Astrocyte of the cerebellum (primary cell): ENCODE measurements around the gene SLC25A22.
A peak's percentile ranks its signal among the peaks of the same experiment; 100 is the strongest.

Experiments used
- DNase-seq: peaks from one replicate; pipeline ENCODE4 v3.0.0-alpha.2; 2011; ENCODE audit warnings: low read depth
- H3K4me3 ChIP-seq: 2 replicates; pipeline ENCODE4 v1.5.1; 2011; ENCODE audit warnings: mild to moderate bottlenecking, low read depth, low read length, moderate library complexity
- CTCF ChIP-seq: IDR thresholded peaks from 2 replicates; pipeline ENCODE4 v1.5.1; 2012; ENCODE audit warnings: low read length, low read depth, moderate library complexity, mild to moderate bottlenecking; ENCODE audit errors: missing control alignments
- in situ Hi-C: cut with HindIII; loops from 2 replicates; pipeline ENCODE4 v1.10.0; 2017; ENCODE audit warnings: low sequenced_read_pairs

The SLC25A22 gene

DNA sequence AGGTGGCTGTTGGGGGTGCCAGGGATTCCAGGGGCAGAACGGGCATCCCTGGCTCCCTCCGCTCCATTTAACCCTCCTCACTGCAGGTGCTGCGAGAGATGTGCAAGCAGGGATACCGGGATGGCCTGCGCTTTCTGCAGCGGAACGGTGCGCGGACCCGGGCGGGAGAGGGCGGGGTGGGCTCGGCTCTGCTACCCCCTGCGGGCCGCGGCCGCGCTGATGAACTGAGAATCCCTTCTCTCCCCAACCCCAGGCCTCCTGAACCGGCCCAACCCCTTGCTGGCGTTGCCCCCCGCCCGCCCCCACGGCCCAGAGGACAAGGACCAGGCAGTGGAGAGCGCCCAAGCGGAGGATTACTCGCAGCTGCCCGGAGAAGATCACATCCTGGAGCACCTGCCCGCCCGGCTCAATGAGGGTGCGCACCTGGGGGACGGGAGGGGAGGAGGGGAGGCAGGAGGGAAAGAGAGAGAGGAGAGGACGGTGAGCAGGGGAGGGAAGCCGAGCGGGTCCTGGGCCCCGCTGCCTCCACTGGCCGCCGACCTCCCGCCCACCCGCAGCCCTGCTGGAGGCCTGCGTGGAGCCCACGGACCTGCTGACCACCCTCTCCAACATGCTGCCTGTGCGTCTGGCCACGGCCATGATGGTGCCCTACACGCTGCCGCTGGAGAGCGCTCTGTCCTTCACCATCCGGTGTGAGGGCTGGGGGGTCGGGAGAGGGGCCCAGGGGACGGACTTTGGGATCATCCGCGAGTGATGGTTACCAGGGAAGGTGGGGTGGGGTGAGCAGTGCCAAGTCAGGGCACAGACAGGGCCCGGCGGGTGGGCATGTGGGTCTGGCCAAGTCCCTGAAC lies 25.6 kb upstream of the SLC25A22 start:
- no peak for DNase-seq
- in situ Hi-C loops = no loop called here
- H3K4me3 ChIP-seq = no peak overlapping the region
- TF ChIP-seq CTCF = no peak

DNA sequence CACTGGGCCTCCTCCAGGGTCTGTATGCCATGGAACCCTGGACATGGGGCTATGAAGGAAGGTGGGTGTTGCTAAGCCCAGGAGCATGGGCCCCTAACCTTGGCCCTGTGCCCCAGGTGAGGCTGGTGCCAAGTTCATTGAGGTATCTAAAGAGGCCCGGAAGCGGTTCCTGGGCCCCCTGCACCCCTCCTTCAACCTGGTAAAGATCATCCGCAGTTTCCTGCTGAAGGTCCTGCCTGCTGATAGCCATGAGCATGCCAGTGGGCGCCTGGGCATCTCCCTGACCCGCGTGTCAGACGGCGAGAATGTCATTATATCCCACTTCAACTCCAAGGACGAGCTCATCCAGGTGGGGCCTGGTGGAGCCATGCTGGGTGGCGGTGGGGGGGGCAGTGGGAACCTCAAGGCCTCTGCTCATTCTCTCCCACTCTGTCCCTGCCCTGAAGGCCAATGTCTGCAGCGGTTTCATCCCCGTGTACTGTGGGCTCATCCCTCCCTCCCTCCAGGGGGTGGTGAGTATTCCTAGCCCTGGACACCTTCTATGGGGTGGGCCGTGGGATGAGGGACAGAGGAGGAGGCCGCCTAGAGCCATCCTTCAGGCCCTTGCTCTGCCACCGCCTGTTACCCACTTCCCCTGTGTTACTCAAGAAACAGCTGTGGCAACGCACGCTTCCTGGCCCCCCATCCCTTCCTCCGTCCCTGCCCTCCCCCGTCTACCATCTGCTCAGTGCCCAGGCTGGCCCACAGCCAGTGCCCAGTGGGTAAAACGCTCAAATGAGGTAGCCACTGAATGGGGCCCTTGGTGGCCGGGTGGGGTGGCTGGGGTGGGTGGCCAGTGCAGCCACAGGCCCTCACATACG lies 23.7 kb upstream of the SLC25A22 start:
- no peak for DNase-seq
- in situ Hi-C loops = no loop called here
- H3K4me3 ChIP-seq = peak overlapping the region; percentile 5
- TF ChIP-seq CTCF = no peak

DNA sequence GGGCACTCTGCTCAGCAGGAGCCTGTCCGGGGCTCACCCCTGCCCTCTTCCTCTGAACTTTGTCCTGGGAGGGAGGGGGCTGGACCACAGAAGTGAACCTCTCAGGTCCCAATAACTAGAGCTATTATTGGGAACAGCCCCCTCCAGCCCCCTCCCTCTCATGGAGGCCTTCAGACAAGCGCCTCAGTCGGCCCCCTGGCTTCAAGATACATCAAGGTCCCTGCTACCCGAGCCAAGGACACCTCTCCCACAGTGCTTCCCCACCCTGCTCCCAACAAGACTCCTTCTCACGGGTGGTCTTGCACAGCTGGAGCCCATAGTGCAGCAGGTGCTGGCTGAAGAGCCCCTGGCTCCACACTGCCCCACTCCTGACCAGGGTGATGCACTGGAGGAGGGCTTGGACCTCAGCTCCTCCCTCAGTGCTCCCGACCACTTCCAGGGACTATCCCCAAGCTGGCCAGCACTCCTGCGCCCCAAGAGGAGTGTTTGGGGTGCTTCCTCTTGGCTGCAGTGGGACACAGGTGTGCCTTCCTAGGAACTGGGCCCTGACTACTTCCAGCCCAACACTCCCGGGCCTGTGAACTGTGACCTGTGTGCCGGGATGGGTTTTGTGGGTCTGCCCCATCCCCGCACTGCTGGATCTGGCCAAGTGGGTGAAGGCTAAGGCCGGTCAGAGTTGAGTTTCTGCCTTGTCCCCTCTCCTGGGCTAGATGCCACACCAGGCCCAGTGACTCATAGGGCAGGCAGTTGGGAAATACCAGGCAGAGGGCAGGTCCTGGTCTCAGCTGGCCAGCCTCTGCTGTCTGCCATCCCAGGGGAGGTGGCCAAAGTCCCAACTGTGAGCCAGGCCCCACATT lies 22.8 kb upstream of the SLC25A22 start:
- peak overlapping the region; percentile 68 for H3K4me3 ChIP-seq
- no peak for DNase-seq
- TF ChIP-seq CTCF = no peak
- in situ Hi-C loops = no loop called here

- peak overlapping the region; percentile 68 for H3K4me3 ChIP-seq
- no peak for DNase-seq
- no peak for TF ChIP-seq CTCF
- in situ Hi-C loops = no loop called here
Measured at GRCh38 chr11:819943-820649, 22.0 kb upstream of the SLC25A22 start.

DNA sequence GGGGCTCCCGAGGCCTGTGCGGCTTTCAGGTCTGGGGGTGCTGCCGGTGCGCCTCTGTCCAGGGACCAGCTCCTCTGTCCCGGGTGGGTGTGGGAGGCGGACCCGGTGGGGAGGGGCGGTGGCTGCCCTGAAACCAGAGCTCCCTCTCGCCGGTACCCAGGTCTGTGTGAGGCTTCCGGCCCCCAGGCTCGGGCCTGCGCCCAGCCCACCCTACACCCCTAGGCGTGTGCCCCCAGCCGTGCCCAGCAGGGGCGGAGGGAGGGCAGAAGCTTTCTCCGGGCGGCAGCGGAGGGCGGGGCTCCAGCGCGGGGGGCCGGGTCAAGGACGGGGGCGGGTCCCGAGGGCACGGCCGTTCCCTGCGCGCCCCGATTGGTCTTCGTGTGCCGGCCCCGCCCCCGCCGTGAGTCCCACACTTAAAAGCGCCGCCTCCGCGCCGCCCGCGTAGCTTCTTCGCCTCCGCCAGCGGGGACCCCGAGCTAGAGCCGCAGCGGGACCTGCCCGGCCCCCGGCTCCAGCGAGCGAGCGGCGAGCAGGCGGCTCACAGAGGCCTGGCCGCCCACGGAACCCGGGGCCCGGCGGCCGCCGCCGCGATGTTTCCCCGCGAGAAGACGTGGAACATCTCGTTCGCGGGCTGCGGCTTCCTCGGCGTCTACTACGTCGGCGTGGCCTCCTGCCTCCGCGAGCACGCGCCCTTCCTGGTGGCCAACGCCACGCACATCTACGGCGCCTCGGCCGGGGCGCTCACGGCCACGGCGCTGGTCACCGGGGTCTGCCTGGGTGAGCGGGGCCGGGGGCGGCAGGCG lies 21.2 kb upstream of the SLC25A22 start:
- peak; percentile 44 for DNase-seq
- in situ Hi-C loops = no loop called here
- H3K4me3 ChIP-seq = peak overlapping the region; percentile 68
- TF ChIP-seq CTCF = no peak
